H1 (cell line): Measurements from ENCODE around the gene RBM20.

Source experiments
- CHD2 ChIP-seq: IDR thresholded peaks from 2 replicates; pipeline ENCODE4 v1.6.1; 2012; ENCODE audit warnings: low read length, improper control_type of control experiment
- CTCF ChIP-seq, 3 experiments: IDR thresholded peaks; 1 replicate in 2 of 3; 2 replicates in 1 of 3; pipeline versions ENCODE4 v1.5.1 to v1.6.1; 2011; ENCODE audit warnings: low read length in 3 of 3, mild to moderate bottlenecking in 3 of 3, inconsistent platforms in 2 of 3, low read depth in 1 of 3, moderate library complexity in 1 of 3; ENCODE audit not compliant: insufficient read depth in 1 of 3; ENCODE audit errors: control extremely low read depth in 1 of 3
- EZH2 ChIP-seq: fragments of 200-600 bp; sonication (generic); IDR thresholded peaks from 2 replicates; pipeline ENCODE4 v1.7.1; 2012; ENCODE audit warnings: low read depth, mild to moderate bottlenecking, moderate library complexity, low read length, inconsistent platforms; ENCODE audit not compliant: severe bottlenecking
- POLR2A ChIP-seq, 2 experiments: IDR thresholded peaks; 1 replicate in 1 of 2; 2 replicates in 1 of 2; pipeline ENCODE4 v1.6.1; 2011; ENCODE audit warnings: low read depth in 2 of 2, low read length in 2 of 2, mild to moderate bottlenecking in 2 of 2; ENCODE audit errors: control extremely low read depth in 1 of 2
- RBBP5 ChIP-seq: IDR thresholded peaks from 2 replicates; pipeline ENCODE4 v1.7.1; 2012; ENCODE audit warnings: low read depth, mild to moderate bottlenecking, inconsistent platforms, low read length, moderate library complexity, borderline replicate concordance
- YY1 ChIP-seq: IDR thresholded peaks from 2 replicates; pipeline ENCODE4 v1.6.1; 2011; ENCODE audit warnings: low read depth, mild to moderate bottlenecking, low read length
- ZNF274 ChIP-seq: IDR thresholded peaks from 2 replicates; pipeline ENCODE4 v1.7.0; 2012; ENCODE audit warnings: low read length, borderline replicate concordance; ENCODE audit errors: extremely low read depth

- TF ChIP-seq POLR2A (IDR thresholded peaks at IDR 0.05; ENCODE audit: control extremely low read depth in 1 of 2, low read depth in 2 of 2, low read length in 2 of 2) (no peak), ZNF274 (no peak), EZH2 (no peak), CTCF (IDR thresholded peaks at IDR 0.05; ENCODE audit: control extremely low read depth in 1 of 3, insufficient read depth in 1 of 3, low read depth in 1 of 3, low read length in 3 of 3) (no peak), RBBP5 (no peak), CHD2 (no peak), YY1 (no peak)
These were observed 6.1 kb downstream of the RBM20 start for GRCh38 chr10:110650265-110650668.
